ENCODE results near the gene DOK3. TPM values are rescaled to one million over a fixed set of nuclear protein-coding genes. Genes with fewer than 3 reads are reported as not detected.

Gene DOK3
- total RNA-seq, 6 donors from 2014 or later, result 17.4 to 113 (median 75.9) TPM

DNA sequence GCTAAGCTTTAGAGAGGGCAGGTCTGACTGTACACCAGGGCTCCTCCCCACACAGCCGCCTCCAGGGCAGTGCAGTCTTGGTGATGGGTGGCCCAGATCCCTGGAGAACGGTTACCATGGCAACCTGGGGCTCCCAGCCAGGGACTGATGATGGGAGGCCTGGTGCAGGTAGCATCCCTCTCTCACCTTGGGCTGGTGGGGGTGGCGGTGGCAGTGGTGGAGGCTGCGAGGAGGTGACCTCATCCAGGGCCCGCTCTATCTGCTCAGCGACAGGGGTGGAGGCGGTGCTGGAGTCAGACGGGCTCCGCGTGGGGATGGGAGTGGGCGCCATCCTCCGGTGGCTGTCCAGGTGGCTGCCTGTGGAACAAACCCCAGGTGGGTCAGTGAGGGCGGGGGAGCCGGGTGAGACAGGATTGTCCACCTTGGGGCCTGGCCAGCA is 50.7 kb downstream of the DOK3 start:
- no peak for DNase-seq
- no peak overlapping the region for H3K27ac ChIP-seq

GRCh38 chr5:177457852-177458681 is 51.6 kb downstream of the DOK3 start:
- Histone ChIP-seq H3K27me3 (no peaks in the 10 kb centered on the region), H3K36me3 (peaks cover 0 to 26% (median 12%) of the 10 kb centered on the region in 4 donors), H3K4me1 (peaks cover 31 to 57% (median 37%) of the 10 kb centered on the region in 4 donors), H3K4me3 (no peak overlapping the region), H3K27ac (no peak overlapping the region), H3K9me3 (no peaks in the 10 kb centered on the region)
- TF ChIP-seq CTCF (IDR thresholded peaks at IDR 0.05) (no peak), EP300 (IDR thresholded peaks at IDR 0.05) (no peak), POLR2AphosphoS5 (IDR thresholded peaks at IDR 0.05) (no peak), POLR2A (IDR thresholded peaks at IDR 0.05) (no peak)
- DNase-seq, result peak in 1 of 2 donors; percentile 71
- WGBS, 2 donors, result 71 to 91% methylated on average over 8 to 20 of the region's 20 CpGs
- ATAC-seq (ENCODE audit: low FRiP score in 2 of 2), result no peak

More for the DNA sequence above, 50.7 kb downstream of the DOK3 start:
- 89 to 96% methylated on average over 10 to 13 of the region's 14 CpGs for whole genome bisulfite sequencing, 2 donors
- Histone ChIP-seq H3K4me1 (peaks cover 25 to 53% (median 33%) of the 10 kb centered on the region in 4 donors), H3K9me3 (no peaks in the 10 kb centered on the region), H3K36me3 (peaks cover 0 to 26% (median 12%) of the 10 kb centered on the region in 4 donors), H3K27me3 (no peaks in the 10 kb centered on the region), H3K4me3 (no peak overlapping the region)
- ATAC-seq (ENCODE audit: low FRiP score in 2 of 2), result no peak
- TF ChIP-seq CTCF (IDR thresholded peaks at IDR 0.05) (no peak), POLR2A (IDR thresholded peaks at IDR 0.05) (no peak), POLR2AphosphoS5 (IDR thresholded peaks at IDR 0.05) (no peak), EP300 (IDR thresholded peaks at IDR 0.05) (no peak)

- ATAC-seq (ENCODE audit: low FRiP score in 2 of 2), result peak; percentile 66 to 68
- Histone ChIP-seq H3K4me3 (no peak overlapping the region), H3K36me3 (peaks cover 0 to 26% (median 12%) of the 10 kb centered on the region in 4 donors), H3K27me3 (no peaks in the 10 kb centered on the region), H3K4me1 (peaks cover 30 to 49% (median 35%) of the 10 kb centered on the region in 4 donors), H3K27ac (no peak overlapping the region), H3K9me3 (no peaks in the 10 kb centered on the region)
- TF ChIP-seq POLR2AphosphoS5 (IDR thresholded peaks at IDR 0.05) (no peak), CTCF (IDR thresholded peaks at IDR 0.05) (peak; percentile 41 to 77 (median 66))
- DNase-seq, result peak; percentile 80 to 84
- 85 to 87% methylated on average over 18 to 24 of the region's 24 CpGs for WGBS, 2 donors
Measured at GRCh38 chr5:177456976-177457851, 52.4 kb downstream of the DOK3 start.

- 33 to 34% methylated on average over 10 to 12 of the region's 12 CpGs for WGBS, 2 donors
- no peak for TF ChIP-seq CTCF (IDR thresholded peaks at IDR 0.05)
- TF ChIP-seq POLR2A (IDR thresholded peaks at IDR 0.05), result no peak
- TF ChIP-seq POLR2AphosphoS5 (IDR thresholded peaks at IDR 0.05), result no peak
- TF ChIP-seq EP300 (IDR thresholded peaks at IDR 0.05), result no peak
- Histone ChIP-seq H3K4me3 (peak overlapping the region in 2 of 4 donors; percentile 57 to 80), H3K27me3 (no peaks in the 10 kb centered on the region), H3K9me3 (no peaks in the 10 kb centered on the region), H3K36me3 (peaks cover 0 to 26% (median 12%) of the 10 kb centered on the region in 4 donors), H3K4me1 (peaks cover 26 to 43% (median 29%) of the 10 kb centered on the region in 4 donors), H3K27ac (peak overlapping the region in 1 of 4 donors; percentile 85)
- ATAC-seq (ENCODE audit: low FRiP score in 2 of 2), result no peak
- no peak for DNase-seq
Measured at GRCh38 chr5:177456591-177456964, 53.0 kb downstream of the DOK3 start.

All from upper lobe of left lung (tissue), 6 donors.